ENCODE data around the gene FGF14.
"Not testable (repeated sequence)": the region's sequence is repeated elsewhere in the genome, so short reads cannot be mapped to it uniquely, and the experiment has no call there.

FGF14 gene

GRCh38 chr13:101915331-101915730 lies 486.5 kb downstream of the FGF14 start:
- no peak for DNase-seq

GRCh38 chr13:101911752-101912151 lies 490.1 kb downstream of the FGF14 start:
- DNase-seq, result no peak

GRCh38 chr13:101903890-101904289 lies 498.0 kb downstream of the FGF14 start:
- DNase-seq, result no peak

- no peak for DNase-seq
Observed at GRCh38 chr13:101898676-101899075, 503.2 kb downstream of the FGF14 start.

GRCh38 chr13:101896541-101896940 lies 505.3 kb downstream of the FGF14 start:
- no peak for DNase-seq

GRCh38 chr13:101893021-101893420 lies 508.8 kb downstream of the FGF14 start:
- DNase-seq, result no peak

- DNase-seq, result no peak
Observed at GRCh38 chr13:101892296-101892695, 509.6 kb downstream of the FGF14 start.

- no peak for DNase-seq
Observed at GRCh38 chr13:101881593-101881992, 520.3 kb downstream of the FGF14 start.

- DNase-seq, result no peak
Observed at GRCh38 chr13:101880581-101880980, 521.3 kb downstream of the FGF14 start.

- DNase-seq, result no peak
Observed at GRCh38 chr13:101876951-101877350, 524.9 kb downstream of the FGF14 start.

- DNase-seq, result no peak
Observed at GRCh38 chr13:101875717-101876393, 526.0 kb downstream of the FGF14 start.

- no peak for DNase-seq
Observed at GRCh38 chr13:101875091-101875490, 526.8 kb downstream of the FGF14 start.

GRCh38 chr13:101869553-101869952 lies 532.3 kb downstream of the FGF14 start:
- no peak for DNase-seq

- no peak for DNase-seq
Observed at GRCh38 chr13:101868585-101869469, 533.0 kb downstream of the FGF14 start.

- no peak for DNase-seq
Observed at GRCh38 chr13:101866889-101867581, 534.8 kb downstream of the FGF14 start.

GRCh38 chr13:101858860-101859259 lies 543.0 kb downstream of the FGF14 start:
- DNase-seq, result no peak

- no peak for DNase-seq
Observed at GRCh38 chr13:101846701-101847100, 555.1 kb downstream of the FGF14 start.

GRCh38 chr13:101846249-101846648 lies 555.6 kb downstream of the FGF14 start:
- DNase-seq, result no peak

GRCh38 chr13:101845245-101846020 lies 556.4 kb downstream of the FGF14 start:
- no peak for DNase-seq

- no peak for DNase-seq
Observed at GRCh38 chr13:101841698-101842097, 560.1 kb downstream of the FGF14 start.

- DNase-seq, result no peak
Observed at GRCh38 chr13:101838323-101838722, 563.5 kb downstream of the FGF14 start.

- not testable (repeated sequence) for DNase-seq
Observed at GRCh38 chr13:101837778-101838177, 564.1 kb downstream of the FGF14 start.

- no peak for DNase-seq
Observed at GRCh38 chr13:101837288-101837687, 564.6 kb downstream of the FGF14 start.

All from inflammatory macrophage treated with lipopolysaccharide for 4 hours (primary cell).